ENCODE data around the gene TSPAN9. TPM values are rescaled to one million over a fixed set of nuclear protein-coding genes. Genes with fewer than 3 reads are reported as not detected.

The TSPAN9 gene
- total RNA-seq, 1 donor from 2014 or later = 43.7 TPM

DNA sequence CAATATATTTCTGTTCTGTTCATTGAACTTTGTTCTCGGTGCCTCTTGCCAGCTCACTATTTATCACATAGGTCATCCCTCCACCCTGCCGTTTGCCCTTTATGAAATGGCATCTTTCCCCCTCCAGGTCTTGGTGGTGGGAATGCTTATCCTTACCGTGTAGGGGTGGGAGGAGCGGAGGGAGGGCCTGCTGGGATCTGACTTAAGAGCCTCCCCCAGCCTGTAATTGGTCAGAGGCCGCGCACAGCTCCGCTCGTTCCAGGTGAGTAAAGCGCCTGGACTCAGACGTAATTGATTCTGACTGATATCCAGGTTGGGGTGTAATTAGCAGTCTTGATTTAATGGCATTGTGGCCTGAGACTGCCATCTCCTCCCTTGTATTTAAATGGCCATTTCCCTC is 185.3 kb downstream of the TSPAN9 start:
- DNase-seq (ENCODE audit: low spot score) (peak; percentile 68), ATAC-seq (peak; percentile 62)

DNA sequence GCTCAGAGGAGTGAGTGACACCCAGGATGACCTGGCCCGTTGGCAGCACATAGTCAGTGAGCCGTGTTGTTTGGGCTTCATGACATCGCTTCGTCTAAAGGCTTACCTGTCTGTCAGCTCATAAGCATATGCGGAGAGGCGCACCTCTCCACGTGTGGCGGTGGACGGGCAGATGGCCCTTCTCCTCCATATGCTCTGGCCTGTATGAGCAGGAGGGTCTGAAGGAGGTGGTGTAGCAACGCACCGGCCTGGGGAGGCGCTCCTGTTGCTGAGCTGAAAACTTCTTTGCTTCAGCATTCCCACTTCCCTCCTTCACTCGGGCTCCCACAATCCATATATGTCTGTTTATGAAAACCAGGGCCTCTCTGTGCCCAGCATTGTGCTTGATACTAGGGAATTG is 186.1 kb downstream of the TSPAN9 start:
- no peak for DNase-seq (ENCODE audit: low spot score)
- ATAC-seq = no peak

DNA sequence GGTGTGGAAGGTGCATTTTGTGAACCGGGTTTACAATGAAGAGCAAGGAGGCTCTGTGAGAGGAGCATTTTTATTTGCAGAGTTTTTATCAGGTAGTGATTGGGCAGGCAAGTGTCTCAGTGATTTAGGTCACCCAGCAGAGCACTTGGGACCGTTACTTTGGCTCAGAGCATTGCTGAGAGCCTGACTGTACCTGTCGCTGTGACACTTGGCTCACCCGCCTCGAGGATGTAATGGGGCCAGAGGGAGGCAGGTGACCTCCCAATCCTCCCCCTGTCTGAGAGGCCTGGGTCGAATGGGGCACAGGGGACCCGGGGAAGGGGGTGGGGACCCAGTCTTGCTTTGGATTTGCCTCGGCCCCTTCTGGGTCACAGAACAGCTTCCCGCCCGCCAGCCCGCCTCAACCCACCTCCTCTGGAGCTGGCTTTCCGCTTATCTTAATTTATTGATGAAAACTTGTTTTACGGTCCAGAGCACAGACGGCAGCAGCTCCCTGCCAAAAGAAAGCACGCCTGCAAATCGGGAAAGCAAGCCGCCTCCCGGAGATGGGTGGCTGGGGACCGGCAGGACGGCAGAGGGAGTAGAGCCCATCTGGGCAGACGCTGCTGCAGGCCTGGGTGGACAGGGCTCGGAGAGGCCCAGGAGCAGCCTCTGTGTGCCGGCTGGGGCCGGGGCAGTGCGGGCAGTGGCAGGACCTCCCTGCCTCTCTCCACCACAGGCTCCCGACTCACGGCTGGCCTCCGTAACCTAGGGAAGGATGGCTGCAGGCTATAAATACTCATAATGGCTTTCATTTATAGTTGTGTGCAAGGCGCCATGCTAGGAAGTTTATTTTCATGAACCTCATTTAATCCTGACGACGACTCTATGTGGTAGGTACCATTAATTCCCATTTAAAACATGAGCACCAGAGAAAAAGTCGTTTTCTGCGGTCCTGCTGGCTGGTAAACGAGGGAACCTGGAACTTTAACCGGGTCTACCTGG is 187.1 kb downstream of the TSPAN9 start:
- ATAC-seq = peak; percentile 67
- DNase-seq (ENCODE audit: low spot score) = peak; percentile 68

DNA sequence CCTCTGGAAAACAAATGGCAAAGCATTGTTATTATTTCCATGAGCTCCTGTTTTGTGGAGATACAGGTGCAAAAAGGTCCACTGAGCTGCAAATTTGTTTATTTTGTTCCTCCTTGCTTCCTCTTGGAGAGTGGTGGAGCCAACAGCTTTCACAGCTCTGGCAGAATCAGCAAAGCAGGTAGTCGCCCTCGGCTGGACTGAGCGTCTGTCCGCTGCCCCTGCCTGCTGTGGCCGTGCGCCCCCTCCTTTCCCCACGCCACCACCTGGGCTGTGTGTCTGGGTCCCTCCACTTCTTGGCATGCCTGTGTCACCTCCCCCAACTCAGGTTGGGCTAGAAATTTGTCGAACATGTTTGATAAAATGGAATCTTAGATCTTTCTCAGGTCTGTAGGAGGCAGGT is 188.2 kb downstream of the TSPAN9 start:
- no peak for ATAC-seq

DNA sequence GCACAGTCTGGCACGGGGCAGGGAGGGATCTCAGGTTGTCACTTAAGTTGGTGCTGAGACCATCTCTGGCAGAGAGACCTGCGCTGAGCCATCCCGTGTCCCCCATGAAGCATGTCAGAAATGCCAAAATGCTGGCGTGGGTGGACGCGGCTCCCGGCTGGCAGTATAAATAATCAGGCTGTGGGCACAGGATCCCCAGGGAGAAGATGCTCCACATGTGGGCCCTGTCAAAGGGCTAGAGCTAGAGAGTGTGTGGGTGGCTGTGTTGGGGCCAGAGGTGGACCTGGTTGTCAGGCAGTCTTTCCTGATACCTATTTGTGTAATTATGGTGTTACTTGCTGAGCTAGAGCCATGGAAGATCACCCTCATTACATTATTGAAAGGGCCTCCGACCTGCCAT is 189.5 kb downstream of the TSPAN9 start:
- ATAC-seq = no peak
- no peak for DNase-seq (ENCODE audit: low spot score)

More for the DNA sequence above, 188.2 kb downstream of the TSPAN9 start:
- no peak for DNase-seq (ENCODE audit: low spot score)

DNA sequence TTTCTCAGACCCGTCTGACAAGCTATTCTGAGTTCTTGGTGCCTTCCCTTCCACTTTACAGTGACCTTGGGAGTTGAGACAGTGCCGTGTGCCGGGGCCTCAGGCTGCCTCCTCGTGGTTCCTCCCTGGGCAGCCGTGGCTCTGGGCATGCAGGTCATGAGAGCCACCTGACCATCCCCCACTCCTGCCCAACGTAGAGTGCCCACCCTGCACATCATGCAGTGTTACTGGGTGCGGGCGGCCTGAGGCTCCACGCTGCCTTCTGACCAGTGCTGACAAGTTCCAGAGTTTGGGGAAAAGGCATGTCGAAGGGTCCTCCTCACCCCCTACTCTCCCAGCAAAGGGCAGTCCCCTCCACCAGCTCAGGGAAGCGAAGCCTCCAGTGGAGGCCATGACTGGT is 190.5 kb downstream of the TSPAN9 start:
- ATAC-seq (no peak), DNase-seq (ENCODE audit: low spot score) (no peak)

DNA sequence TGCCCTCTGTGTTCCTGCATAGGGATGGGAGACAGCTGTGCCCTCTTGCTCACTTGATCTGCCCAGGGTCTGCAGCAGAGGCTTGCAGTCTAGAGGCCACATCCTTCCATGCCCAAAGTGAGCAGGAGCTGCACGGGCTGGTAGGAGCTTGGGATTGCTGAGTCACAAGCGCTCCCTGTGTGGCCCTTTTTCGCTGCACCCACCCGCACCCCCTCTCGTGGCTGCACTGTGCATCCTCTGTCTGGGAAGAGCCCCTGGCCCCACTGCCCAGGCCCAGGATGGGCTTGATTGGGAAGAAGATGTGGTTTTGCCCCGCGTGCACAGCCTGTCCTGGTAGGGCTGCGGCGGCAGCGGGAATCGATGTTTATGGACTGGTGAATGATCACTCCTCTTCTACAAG is 192.4 kb downstream of the TSPAN9 start:
- DNase-seq (ENCODE audit: low spot score) = no peak
- no peak for ATAC-seq

DNA sequence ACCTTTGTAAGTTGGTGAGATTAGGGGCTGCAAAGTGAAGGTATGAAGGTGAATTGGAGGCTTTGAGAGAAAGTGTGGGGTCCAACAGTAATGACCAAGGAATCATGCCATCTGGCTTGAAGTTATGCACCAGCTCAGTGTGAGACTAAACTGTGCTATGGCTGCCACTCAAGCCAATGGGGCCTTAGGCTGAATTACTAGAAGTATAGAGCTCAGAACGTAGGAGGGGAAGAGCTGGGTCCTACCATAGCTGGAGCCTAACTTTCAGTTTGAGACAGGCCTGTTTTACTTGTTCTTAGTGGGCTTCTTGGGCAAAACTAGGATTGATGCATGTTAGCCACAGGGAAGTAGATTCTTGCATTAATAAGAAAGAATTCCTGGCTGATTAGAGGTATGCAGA is 194.0 kb downstream of the TSPAN9 start:
- ATAC-seq = no peak
- DNase-seq (ENCODE audit: low spot score) = no peak

DNA sequence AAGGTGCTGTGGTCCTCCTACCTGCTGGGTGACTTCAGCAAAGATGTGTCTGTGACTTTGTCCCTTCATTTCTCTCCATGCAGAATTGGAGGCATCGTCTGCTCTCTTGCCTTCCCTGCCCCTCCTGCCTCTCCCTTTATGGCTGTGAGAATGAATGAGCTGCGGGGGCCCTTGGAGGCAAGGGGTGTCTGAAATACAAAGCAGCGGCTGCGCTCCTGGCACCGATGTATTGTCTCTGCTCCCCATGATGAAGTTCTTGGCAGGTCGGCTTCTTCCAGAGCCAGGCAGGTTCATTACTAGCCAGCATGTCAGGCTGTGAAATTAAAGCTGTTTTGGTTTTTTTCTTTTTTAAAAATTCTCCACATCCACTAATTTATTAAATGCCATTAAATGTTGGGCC is 194.5 kb downstream of the TSPAN9 start:
- DNase-seq (ENCODE audit: low spot score) (no peak), ATAC-seq (no peak)

DNA sequence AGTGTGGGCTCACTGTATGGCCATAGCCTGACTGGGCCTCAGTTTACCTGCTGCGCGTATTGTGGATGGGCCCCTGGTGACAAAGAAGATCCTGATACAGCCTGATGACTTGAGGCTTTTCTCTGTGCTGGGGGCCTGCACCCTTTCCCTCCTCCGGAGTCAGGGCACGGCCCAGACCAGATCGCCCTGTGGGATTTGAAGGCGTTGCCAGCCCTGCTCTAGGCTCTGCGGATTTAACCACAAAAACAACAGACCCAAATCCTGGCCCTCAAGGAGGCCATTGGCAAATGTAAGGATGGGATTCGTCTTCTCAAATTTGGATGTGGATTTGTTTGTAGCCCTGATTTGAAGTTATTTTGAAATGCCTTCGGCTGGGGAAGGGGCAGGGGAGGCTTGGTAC is 195.8 kb downstream of the TSPAN9 start:
- no peak for ATAC-seq
- DNase-seq (ENCODE audit: low spot score) = no peak

DNA sequence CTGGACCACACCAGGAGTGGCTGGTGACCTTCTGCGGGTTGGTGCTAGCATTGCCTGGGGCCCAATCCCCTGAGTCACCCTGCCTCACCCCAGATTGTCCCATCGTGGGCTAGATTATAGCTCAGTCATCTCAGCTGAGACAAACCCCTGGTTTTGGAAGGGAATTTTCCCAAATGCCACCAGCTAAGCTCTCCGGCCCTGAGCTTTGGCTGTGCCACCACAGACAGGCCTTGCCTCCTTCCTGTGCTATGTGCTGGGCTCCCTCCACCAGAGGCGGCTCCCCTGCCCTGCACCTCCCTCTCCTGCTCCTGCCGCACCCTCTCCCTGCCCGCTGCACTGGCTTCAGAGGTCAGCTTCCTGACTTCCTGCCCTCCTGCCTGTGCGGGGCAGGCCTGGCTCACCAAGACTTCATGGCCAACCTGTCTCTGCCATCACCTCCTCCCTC is 196.3 kb downstream of the TSPAN9 start:
- ATAC-seq = peak; percentile 20
- DNase-seq (ENCODE audit: low spot score) = no peak

DNA sequence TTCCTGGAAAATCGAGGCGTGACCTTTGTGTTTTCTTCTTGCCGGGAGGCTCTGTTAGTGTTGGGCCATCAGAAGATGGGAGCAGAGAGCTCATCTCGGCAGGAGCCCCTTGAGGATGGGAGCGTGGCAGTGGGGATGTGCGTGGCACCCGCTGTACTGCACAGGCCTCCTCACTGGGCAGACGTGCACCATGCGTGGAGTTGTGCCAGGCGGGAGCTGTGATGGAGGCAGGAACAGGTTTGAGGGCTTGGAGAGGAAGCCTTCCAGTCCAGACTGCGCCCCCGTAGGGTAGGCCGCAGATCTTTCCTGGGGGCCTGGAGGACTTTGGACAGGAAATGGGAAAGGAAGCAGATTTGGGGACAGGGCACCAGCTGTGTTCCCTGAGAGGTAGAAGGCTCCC is 197.5 kb downstream of the TSPAN9 start:
- peak; percentile 18 for ATAC-seq
- DNase-seq (ENCODE audit: low spot score) = no peak

DNA sequence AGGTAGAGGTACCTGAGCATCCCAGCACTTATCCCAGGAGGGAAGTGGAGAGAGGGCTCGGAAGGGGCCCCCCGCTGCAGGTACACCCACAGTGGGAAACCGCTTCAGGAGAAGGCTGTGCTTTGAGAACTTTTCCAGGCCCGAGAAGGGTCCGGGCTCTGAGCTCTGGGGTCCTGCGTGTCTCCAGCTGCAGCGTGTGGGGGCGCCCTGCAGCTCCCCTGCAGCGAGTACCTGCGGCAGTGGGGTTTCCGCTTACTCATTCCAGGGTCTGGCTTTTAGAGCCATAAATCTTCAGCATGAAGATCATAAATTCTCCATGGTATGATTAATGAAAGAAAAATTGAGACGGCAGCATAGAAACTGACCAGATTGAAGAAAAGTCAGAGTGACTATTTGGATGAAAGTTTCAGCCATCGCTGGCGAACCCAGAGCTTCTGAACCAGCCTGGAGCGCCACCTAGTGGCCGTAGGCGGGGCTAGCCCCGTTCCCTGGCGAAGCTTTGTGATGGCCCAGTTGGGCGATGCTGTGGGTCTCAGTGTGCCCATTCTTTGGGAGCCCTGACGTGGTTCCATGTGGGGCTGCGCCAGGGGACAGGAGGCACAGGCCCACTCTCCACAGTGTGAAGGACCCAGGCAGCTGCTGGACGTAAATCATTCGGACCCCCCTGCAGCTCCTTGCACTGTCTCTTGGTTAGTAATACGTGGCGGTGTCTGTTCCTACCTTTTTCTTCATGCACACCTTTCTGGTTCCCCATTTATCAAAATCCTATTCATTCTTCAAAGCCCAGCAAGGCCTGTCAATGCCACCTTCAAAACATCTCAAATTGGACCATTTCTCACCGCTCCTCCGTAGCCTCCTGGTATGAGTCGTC is 198.2 kb downstream of the TSPAN9 start:
- DNase-seq (ENCODE audit: low spot score) (peak; percentile 73), ATAC-seq (peak; percentile 87)

DNA sequence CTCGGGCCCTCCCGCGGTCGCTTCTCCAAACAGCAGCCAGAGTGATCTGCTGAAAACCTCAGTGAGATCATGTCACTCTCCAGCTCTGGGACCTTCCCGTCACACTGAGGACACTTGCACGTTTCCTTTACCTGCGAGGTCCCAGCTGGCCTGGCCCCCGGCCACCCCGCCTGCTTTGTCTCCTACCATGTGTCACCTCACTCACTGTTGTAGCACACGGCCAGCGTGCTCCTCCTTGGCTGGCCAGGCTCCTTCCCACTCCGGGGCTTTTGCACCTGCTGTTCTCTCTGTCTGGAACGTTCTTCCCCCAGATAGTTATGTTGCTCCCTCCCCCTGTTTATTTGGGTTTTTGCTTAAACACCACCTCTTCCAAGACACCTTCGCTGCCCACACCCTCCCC is 199.0 kb downstream of the TSPAN9 start:
- DNase-seq (ENCODE audit: low spot score) (no peak), ATAC-seq (no peak)

DNA sequence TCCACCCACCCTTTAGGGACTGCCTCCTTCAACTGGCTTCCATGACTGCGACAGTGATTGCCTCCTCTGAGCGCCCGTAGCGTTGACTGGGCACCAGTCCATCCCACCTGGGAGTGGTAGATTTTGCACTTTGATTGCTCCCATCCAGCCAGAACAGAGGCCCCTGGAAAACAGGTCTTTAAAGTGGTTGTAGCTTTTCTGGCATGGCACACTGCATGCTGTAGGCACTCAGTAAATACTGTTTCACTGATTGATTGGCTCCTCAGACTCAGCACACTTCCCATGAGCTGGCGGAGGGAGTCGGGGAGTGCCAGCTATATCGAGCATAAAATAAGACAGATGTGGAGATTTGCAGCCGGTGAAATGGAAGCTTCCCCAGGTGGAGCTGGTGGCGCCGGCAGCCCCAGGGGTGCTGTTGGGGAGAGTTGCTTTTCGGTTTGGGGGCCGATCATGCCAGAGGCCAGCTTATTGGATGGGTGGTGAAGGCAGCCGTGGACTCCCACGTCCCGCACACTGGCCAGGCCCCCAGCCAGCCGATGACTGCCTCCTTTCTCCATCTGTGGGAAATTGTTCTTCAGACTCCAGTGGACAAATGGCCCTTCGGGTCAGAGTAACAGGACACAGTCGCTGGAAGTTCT is 200.2 kb downstream of the TSPAN9 start:
- no peak for DNase-seq (ENCODE audit: low spot score)
- no peak for ATAC-seq

DNA sequence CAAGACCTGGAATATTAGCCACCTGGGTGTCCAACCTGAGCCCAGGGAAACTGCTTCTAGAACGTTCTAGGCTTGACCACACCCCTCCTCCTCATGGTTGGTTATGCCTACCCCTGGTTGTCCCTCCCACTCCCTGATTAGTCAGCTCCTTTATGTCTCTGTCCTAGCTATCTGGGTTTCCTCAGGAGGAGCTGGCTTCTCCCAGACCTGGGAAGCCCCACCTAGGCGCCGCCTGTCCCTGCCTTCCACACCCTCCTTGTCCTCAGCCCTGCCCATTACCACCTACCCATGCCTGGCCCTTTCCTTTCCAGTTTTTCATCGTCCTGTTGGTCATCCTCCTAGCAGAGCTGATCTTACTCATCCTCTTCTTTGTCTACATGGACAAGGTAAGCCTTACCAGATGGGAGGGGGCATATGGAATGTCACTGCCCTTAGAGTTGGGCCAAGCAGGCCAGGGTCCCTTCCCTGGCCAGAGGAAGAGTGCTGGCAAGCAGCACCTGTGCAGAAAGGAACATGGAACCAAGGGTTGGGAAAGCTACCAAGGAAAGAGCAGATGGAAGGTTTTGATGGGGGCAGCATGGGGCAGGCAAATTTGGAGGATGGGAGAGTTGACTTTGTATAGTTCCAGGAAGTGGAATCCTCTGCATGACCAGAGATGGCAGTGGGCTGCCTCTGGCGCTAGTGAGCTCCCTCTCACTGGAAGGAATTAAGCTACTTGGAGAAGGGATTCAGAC is 201.7 kb downstream of the TSPAN9 start:
- DNase-seq (ENCODE audit: low spot score) (no peak), ATAC-seq (no peak)

DNA sequence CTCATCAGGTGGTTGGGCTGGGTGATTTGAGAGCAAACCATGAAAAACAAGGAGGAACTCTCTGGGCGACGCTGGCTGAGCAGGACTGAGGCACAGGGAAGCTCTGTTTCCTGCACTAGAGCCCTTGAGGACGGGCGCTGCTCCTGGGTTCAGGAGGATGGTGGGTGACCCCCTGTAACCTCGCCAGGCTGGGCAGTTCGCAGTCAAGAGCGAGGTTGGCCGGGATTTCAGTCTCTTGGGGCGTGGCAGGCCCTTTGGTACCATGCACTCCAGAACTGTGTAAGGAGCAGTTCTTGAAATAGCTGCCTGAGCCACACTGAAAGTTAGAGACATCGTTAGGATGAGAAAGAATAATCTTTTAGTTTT is 202.2 kb downstream of the TSPAN9 start:
- DNase-seq (ENCODE audit: low spot score) (no peak), ATAC-seq (no peak)

DNA sequence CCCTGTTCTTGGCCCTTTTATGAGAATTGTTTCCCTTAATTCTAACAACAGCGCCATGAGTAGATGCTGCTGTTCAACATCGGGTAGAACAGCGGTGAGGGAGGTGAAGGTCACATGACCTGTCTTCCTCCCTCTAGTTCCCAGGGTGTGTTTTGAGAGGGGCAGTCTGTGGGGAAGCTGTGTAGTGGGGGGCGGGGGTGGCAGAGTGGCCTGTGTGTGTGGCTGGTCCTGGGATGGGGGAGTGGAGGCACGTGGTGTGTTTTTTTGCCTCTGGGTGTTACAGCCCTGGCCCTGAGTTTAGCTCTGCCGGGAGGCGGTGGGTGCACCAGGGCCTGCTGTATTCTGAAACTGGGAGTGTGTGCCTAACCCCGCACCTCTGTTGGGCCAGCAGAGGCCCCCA is 202.7 kb downstream of the TSPAN9 start:
- no peak for DNase-seq (ENCODE audit: low spot score)

DNA sequence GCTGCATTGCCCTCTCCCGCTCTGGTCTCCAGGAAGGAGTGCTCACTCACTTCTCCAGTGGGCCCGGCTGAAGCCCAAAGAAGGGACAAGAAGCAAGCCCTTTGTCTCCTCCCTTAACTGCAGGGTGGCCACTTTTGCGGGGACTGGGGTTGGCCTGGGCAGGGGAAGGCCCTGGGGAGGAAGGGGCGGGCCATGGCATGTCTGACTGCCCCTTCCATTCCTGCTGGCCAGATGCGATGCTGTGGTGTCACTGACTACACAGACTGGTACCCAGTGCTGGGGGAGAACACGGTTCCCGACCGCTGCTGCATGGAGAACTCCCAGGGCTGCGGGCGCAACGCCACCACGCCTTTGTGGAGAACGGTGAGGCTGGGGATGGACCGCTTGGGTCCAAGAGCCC is 203.8 kb downstream of the TSPAN9 start:
- DNase-seq (ENCODE audit: low spot score) (no peak), ATAC-seq (no peak)

More for the DNA sequence above, 202.7 kb downstream of the TSPAN9 start:
- no peak for ATAC-seq

DNA sequence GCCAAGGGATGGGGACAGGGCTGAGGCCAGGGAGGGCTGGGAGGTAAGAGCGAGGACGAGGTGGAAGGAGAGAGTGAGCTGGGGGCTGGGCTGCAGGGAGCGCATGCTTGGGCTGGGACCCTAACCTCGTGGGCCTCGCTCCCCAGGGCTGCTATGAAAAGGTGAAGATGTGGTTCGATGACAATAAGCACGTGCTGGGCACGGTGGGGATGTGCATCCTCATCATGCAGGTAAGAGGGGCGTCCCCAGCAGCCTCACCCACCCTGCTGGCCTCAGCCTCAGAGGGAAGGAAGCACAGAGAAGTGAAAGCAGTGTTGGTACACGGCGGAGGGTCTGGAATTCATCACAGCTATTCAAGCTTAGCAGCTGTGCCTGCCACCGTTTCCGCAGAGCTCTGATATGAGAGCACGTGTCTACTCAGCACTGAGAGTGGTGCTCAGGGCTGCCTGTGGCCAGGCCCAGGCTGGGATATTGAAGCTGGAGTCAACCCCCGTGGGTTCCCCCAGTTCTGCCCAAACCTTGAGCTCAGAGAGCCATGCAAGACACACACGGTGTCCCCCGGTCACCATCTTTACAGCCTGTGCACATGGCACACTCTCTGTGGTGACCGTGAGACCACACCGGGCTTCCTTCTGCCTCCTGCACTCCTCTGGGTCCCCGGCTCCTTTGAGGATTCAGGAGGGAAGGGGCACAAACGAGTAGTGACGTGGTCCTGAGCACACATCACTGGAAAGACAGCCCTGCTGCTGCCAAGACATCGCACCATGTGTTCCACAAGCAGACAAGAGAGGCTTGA is 204.6 kb downstream of the TSPAN9 start:
- ATAC-seq = no peak
- no peak for DNase-seq (ENCODE audit: low spot score)
